Coronary artery (tissue), 2 donors: ENCODE results near the gene RNASET2.

Source experiments
- DNase-seq: peaks from one replicate; pipeline ENCODE4 v3.0.0-alpha.2; 2017; ENCODE audit warnings: low spot score
- H3K27ac ChIP-seq, 2 donors: fragments of 200-600 bp; sonication (generic); one replicate each; pipeline ENCODE4 v1.5.1; 2016 to 2019
- H3K4me3 ChIP-seq: fragments of 200-600 bp; sonication (generic); 2 replicates; pipeline ENCODE4 v1.5.1; 2016; ENCODE audit warnings: mild to moderate bottlenecking, moderate library complexity
- TF ChIP-seq, protein P1 (sequence below): fragments of 200-600 bp; sonication (generic); IDR thresholded peaks from one replicate; pipeline ENCODE4 v1.5.1; 2019; ENCODE audit warnings: antibody characterized with exemption

Gene RNASET2, protein sequence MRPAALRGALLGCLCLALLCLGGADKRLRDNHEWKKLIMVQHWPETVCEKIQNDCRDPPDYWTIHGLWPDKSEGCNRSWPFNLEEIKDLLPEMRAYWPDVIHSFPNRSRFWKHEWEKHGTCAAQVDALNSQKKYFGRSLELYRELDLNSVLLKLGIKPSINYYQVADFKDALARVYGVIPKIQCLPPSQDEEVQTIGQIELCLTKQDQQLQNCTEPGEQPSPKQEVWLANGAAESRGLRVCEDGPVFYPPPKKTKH

DNA sequence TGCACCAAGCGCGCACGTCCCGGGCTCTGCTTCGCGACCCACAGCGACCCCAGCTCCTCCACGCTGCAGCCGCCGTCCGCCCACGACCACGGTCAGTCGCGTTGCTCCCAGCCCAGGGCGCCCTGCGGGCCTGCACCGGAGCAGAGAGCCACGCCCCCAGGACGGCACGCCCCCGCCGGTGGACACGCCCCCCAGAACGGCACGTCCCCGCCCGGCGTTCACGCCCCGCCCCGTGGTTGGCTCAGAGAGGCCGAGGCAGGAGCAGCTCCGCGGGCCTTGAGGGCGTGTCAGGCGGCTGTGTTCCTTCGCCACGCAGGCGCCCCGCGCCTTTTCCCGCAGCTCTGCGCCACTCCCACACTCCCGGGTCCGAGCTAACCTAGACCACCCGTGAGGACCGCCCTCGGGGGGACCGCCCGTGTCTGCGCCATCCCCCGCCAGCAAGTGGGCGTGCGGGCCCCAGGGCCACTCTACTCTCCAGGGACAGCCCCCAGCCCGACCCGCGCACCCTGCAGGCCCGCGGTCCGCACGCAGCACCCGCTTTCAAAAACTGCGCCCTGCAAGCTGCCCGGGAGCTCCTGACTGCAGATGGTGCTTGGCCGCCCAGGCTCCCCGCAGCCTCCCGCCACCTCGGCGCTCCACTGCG, at the start of gene RNASET2:
Gene RNASET2, minus strand, starts transcription at position 107 of the 643 bp plus-strand sequence. CDS start 368 bp downstream, outside the sequence.
- H3K27ac ChIP-seq, result peak within 1 kb of the TSS; percentile 87 to 91

DNA sequence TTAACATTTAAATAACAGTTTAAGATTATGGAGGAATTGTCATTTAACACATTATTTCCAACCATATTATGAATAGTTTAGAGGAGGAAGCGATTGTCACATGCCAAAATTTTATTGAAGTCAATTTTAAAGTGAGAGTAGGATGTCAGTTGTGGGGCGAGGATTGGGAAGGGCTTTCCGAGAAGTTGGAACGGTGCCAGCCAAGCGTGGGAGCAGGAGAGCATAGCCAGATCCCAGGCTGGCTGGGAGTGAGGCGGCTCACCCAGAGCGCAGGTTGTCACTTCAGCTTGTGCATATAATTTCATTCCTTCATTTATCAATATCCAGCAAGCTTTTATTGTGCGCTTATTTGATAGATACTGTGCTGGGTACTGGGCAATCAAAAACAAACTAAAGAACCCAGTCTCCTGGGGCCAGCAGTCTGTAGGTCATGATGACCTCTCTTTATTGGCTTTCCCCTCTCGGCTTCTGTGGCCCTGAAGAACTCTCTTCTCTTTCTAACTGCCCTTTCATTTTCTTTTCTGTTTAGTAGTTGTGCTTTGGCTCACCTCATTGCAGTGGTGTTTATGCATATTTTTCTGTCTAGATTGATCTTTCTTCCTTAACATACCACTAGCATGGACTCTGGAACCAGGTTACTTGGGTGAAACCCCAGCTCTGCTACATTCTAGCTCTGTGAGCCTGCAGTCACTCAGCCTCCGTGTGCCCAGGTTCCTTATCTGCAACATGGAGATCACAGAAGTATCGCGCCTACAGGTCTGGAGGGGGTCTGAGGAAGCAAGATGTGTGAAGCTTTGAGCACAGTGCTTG, 49.2 kb upstream of the RNASET2 start:
- DNase-seq, result no peak
- TF ChIP-seq, protein P1, sequence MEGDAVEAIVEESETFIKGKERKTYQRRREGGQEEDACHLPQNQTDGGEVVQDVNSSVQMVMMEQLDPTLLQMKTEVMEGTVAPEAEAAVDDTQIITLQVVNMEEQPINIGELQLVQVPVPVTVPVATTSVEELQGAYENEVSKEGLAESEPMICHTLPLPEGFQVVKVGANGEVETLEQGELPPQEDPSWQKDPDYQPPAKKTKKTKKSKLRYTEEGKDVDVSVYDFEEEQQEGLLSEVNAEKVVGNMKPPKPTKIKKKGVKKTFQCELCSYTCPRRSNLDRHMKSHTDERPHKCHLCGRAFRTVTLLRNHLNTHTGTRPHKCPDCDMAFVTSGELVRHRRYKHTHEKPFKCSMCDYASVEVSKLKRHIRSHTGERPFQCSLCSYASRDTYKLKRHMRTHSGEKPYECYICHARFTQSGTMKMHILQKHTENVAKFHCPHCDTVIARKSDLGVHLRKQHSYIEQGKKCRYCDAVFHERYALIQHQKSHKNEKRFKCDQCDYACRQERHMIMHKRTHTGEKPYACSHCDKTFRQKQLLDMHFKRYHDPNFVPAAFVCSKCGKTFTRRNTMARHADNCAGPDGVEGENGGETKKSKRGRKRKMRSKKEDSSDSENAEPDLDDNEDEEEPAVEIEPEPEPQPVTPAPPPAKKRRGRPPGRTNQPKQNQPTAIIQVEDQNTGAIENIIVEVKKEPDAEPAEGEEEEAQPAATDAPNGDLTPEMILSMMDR, result no peak
- no peak overlapping the region for H3K4me3 ChIP-seq

More for the DNA sequence above, at the start of gene RNASET2:
- peak; percentile 97 for DNase-seq
- H3K4me3 ChIP-seq, result peak within 1 kb of the TSS; percentile 82
- TF ChIP-seq, protein P1, result no peak

DNA sequence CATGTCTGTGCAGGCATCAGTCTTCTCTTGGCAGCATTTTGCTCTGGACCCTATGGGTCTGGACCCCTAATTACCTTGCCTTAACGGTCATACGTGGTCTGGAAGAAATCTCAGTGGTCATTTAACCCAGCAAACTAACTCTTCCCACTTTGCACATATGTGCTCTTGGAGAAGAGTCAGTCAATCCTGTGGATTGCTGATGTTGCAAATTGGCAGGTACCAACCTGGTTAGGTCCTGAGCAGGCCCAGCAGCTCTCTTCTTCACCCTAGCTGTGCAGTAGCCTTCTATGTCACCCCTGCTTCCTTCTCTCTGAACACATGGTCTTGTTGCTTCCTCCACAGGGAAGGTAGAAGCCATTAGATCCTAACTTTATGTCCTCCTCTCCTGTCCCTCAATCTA, 44.4 kb upstream of the RNASET2 start:
- TF ChIP-seq, protein P1, result no peak
- H3K27ac ChIP-seq, result no peak overlapping the region
- H3K4me3 ChIP-seq, result no peak overlapping the region
- DNase-seq, result no peak

More for the DNA sequence above, 49.2 kb upstream of the RNASET2 start:
- no peak overlapping the region for H3K27ac ChIP-seq

DNA sequence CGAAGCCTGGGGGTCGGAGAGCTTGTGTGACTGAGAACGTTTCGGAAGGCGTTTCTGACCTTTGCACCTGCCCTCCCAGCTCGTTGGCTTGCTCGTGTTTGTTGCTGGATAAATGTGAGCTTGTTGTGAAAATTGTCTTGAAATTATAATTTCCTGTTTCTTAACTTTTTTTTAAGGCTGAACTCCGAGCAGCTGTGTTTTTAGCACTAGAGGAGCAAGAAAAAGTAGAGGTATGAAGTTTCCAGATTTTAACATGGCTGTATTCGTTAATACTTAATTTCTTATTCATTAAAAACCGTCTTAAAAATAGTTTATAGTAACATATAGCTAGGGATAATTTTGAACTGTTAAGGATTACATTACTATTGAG, 43.5 kb upstream of the RNASET2 start:
- TF ChIP-seq, protein P1, result no peak
- H3K27ac ChIP-seq, result peak overlapping the region; percentile 59 to 75
- H3K4me3 ChIP-seq, result peak overlapping the region; percentile 99
- DNase-seq, result no peak

DNA sequence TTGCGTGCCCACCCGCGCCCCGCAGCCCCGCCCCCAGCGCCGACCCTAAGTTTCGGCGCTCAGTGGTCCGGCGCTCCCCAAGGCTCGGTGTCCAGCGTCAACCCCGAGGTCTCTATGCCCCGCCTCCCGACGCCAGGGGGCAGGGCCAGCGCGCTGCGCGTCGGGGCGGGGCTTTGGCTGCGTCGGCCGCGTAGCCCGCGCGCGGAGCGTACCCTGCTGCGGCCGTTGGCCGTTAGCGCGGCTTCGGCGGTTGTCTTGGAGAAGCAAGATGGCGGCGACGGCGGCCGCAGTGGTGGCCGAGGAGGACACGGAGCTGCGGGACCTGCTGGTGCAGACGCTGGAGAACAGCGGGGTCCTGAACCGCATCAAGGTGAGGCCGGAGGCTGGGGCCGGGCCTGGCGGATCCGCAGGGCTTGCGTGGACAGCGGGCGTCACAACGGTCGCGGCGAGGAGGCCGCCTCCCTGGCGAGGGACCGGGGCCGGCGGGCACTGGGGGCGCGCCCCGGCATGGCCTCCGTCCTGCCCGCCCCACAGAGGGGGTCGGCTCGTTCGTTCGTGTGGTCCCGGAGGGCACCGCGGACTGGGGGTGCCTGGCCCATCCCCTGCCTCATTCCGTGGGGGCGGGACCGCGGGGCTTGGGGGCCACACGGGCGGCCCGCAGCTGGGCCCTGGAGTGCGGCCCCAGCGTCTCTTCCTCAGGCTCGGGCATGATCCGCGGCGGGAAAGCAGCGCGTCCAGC, 43.0 kb upstream of the RNASET2 start, which contains the start of gene CEP43:
Gene CEP43, plus strand, starts transcription at position 253 of the 739 bp plus-strand sequence. Its CDS starts 16 bp downstream, at position 269.
- H3K4me3 ChIP-seq, result peak within 1 kb of the TSS; percentile 99
- TF ChIP-seq, protein P1, result no peak
- DNase-seq, result peak; percentile 96
- peak within 1 kb of the TSS; percentile 59 to 75 for H3K27ac ChIP-seq
